DOHH2 (cell line): Measurements from ENCODE around the gene KIAA1671.

Source experiments
- H3F3A ChIP-seq: fragments of 200-600 bp; sonication (generic), shearing (Covaris generic); 2 replicates; pipeline ENCODE4 v1.6.0; 2016; ENCODE audit warnings: antibody characterized with exemption, mild to moderate bottlenecking; ENCODE audit not compliant: control insufficient read depth, insufficient read depth
- H3K27ac ChIP-seq: fragments of 200-600 bp; sonication (generic); 2 replicates; pipeline ENCODE4 v1.5.1; 2014; ENCODE audit warnings: low read depth, mild to moderate bottlenecking, low read length, moderate library complexity
- H3K27me3 ChIP-seq: fragments of 200-600 bp; sonication (generic); 2 replicates; pipeline ENCODE4 v1.6.1; 2014; ENCODE audit warnings: mild to moderate bottlenecking, low read length, mixed read lengths; ENCODE audit not compliant: control insufficient read depth
- H3K36me3 ChIP-seq: fragments of 200-600 bp; sonication (generic); 2 replicates; pipeline ENCODE4 v1.6.1; 2014; ENCODE audit warnings: mild to moderate bottlenecking, low read length, moderate library complexity, mixed read lengths; ENCODE audit not compliant: control insufficient read depth
- H3K4me1 ChIP-seq: fragments of 200-600 bp; sonication (generic); 2 replicates; pipeline ENCODE4 v1.6.1; 2014; ENCODE audit warnings: mild to moderate bottlenecking, low read length, mixed read lengths; ENCODE audit not compliant: control insufficient read depth
- H3K4me2 ChIP-seq: fragments of 200-600 bp; sonication (generic); 2 replicates; pipeline ENCODE4 v1.6.0; 2014; ENCODE audit warnings: mild to moderate bottlenecking, low read length, moderate library complexity
- H3K4me3 ChIP-seq: fragments of 200-600 bp; sonication (generic); 2 replicates; pipeline ENCODE4 v1.5.1; 2014; ENCODE audit warnings: mild to moderate bottlenecking, low read length, mixed read lengths
- H3K79me2 ChIP-seq: fragments of 200-600 bp; sonication (generic); 2 replicates; pipeline ENCODE4 v1.6.1; 2014; ENCODE audit warnings: mild to moderate bottlenecking, low read length, mixed read lengths; ENCODE audit not compliant: control insufficient read depth
- H3K9me2 ChIP-seq: fragments of 200-600 bp; sonication (generic); replicated peaks from 2 replicates; pipeline ENCODE4 v1.6.1; 2014; ENCODE audit warnings: mild to moderate bottlenecking, low read length, mixed read lengths; ENCODE audit not compliant: control insufficient read depth
- H3K9me3 ChIP-seq: fragments of 200-600 bp; sonication (generic); 2 replicates; pipeline ENCODE4 v1.6.1; 2014; ENCODE audit warnings: antibody characterized with exemption, low read length, mixed read lengths; ENCODE audit not compliant: control insufficient read depth, insufficient read depth
- H4K20me1 ChIP-seq: fragments of 200-600 bp; sonication (generic); 2 replicates; pipeline ENCODE4 v1.6.0; 2014; ENCODE audit warnings: low read depth, mild to moderate bottlenecking, antibody characterized with exemption, low read length, moderate library complexity; ENCODE audit not compliant: control insufficient read depth, insufficient read depth
- CTCF ChIP-seq: fragments of 200-600 bp; sonication (generic); IDR thresholded peaks from one replicate; pipeline ENCODE4 v1.5.1; 2014; ENCODE audit warnings: antibody characterized with exemption, mild to moderate bottlenecking, low read depth, low read length; ENCODE audit not compliant: poor library complexity, severe bottlenecking
- EZH2phosphoT487 ChIP-seq: fragments of 200-600 bp; sonication (generic); IDR thresholded peaks from 2 replicates; pipeline ENCODE4 v1.6.1; 2017; ENCODE audit warnings: borderline replicate concordance, mild to moderate bottlenecking, antibody characterized with exemption, low read length, moderate library complexity, mixed read lengths

The KIAA1671 gene

GRCh38 chr22:25083807-25084200, 131.3 kb downstream of the KIAA1671 start:
- Histone ChIP-seq H3K79me2 (no peaks in the 10 kb centered on the region), H3K4me3 (no peak overlapping the region), H3K4me2 (no peak overlapping the region), H3K36me3 (no peaks in the 10 kb centered on the region), H4K20me1 (no peaks in the 10 kb centered on the region), H3F3A (no peaks in the 10 kb centered on the region), H3K27me3 (0 out of 2 replicates have a peak, but pooled peaks cover 2% of the 10 kb centered on the region), H3K4me1 (peaks cover 4% of the 10 kb centered on the region; the same call in 1 of the 2 replicates), H3K27ac (no peak overlapping the region), H3K9me2 (no peaks in the 10 kb centered on the region), H3K9me3 (no peaks in the 10 kb centered on the region)
- no peak for TF ChIP-seq CTCF
- TF ChIP-seq EZH2phosphoT487 = no peak

GRCh38 chr22:25084405-25085107, 132.0 kb downstream of the KIAA1671 start:
- no peaks in the 10 kb centered on the region for H3F3A ChIP-seq
- TF ChIP-seq CTCF (no peak), EZH2phosphoT487 (no peak)
- H4K20me1 ChIP-seq = no peaks in the 10 kb centered on the region
- no peak overlapping the region for H3K4me3 ChIP-seq
- no peaks in the 10 kb centered on the region for H3K9me3 ChIP-seq
- no peaks in the 10 kb centered on the region for H3K9me2 ChIP-seq
- H3K27ac ChIP-seq = no peak overlapping the region
- H3K79me2 ChIP-seq = no peaks in the 10 kb centered on the region
- peaks cover 4% of the 10 kb centered on the region; the same call in 1 of the 2 replicates for H3K4me1 ChIP-seq
- no peak overlapping the region for H3K4me2 ChIP-seq
- H3K36me3 ChIP-seq = no peaks in the 10 kb centered on the region
- 0 out of 2 replicates have a peak, but pooled peaks cover 2% of the 10 kb centered on the region for H3K27me3 ChIP-seq

GRCh38 chr22:25085156-25085555, 132.6 kb downstream of the KIAA1671 start:
- Histone ChIP-seq H3K4me2 (no peak overlapping the region), H3K79me2 (no peaks in the 10 kb centered on the region), H4K20me1 (no peaks in the 10 kb centered on the region), H3F3A (no peaks in the 10 kb centered on the region), H3K27me3 (0 out of 2 replicates have a peak, but pooled peaks cover 2% of the 10 kb centered on the region), H3K9me2 (no peaks in the 10 kb centered on the region), H3K27ac (no peak overlapping the region), H3K4me3 (no peak overlapping the region), H3K4me1 (peaks cover 4% of the 10 kb centered on the region; the same call in 1 of the 2 replicates), H3K36me3 (no peaks in the 10 kb centered on the region), H3K9me3 (no peaks in the 10 kb centered on the region)
- TF ChIP-seq CTCF (no peak), EZH2phosphoT487 (no peak)
